Skin epidermis (tissue), 12 donors: Measurements from ENCODE around the gene GNE.
"Not testable (repeated sequence)": the region's sequence is repeated elsewhere in the genome, so short reads cannot be mapped to it uniquely, and the experiment has no call there.

Experiments used
- H3K27ac ChIP-seq, 21 experiments: fragments of 200-600 bp; sonication (generic) in 11 of 21; one replicate each; pipeline ENCODE4 v1.5.0; 2020; ENCODE audit warnings: mild to moderate bottlenecking in 3 of 21, inconsistent platforms in 2 of 21, moderate library complexity in 2 of 21
- H3K4me3 ChIP-seq, 7 experiments: fragments of 200-600 bp; sonication (generic) in 2 of 7; one replicate each; pipeline ENCODE4 v1.5.0; 2020; ENCODE audit warnings: inconsistent platforms in 2 of 7, mild to moderate bottlenecking in 2 of 7, moderate library complexity in 1 of 7

Gene GNE

GRCh38 chr9:36213387-36213786 is 44.9 kb downstream of the GNE start:
- peak overlapping the region in 3 of 21 experiments; percentile 1 to 56 (median 28) for H3K27ac ChIP-seq
- H3K4me3 ChIP-seq: no peak overlapping the region

- Histone ChIP-seq H3K4me3 (no peak overlapping the region), H3K27ac (peak overlapping the region in 3 of 21 experiments; percentile 0 to 43 (median 5))
Measured at GRCh38 chr9:36211510-36211909, 46.7 kb downstream of the GNE start.

- no peak overlapping the region for H3K4me3 ChIP-seq
- H3K27ac ChIP-seq: peak overlapping the region in 4 of 21 experiments; percentile 0 to 43 (median 14)
Measured at GRCh38 chr9:36210722-36211121, 47.5 kb downstream of the GNE start.

GRCh38 chr9:36208521-36209253 is 49.6 kb downstream of the GNE start:
- Histone ChIP-seq H3K27ac (peak overlapping the region in 5 of 21 experiments; percentile 14 to 72 (median 52)), H3K4me3 (no peak overlapping the region)

- H3K4me3 ChIP-seq: no peak overlapping the region
- peak overlapping the region in 8 of 21 experiments; percentile 10 to 76 (median 45) for H3K27ac ChIP-seq
Measured at GRCh38 chr9:36207546-36208012, 50.7 kb downstream of the GNE start.

GRCh38 chr9:36207016-36207415 is 51.2 kb downstream of the GNE start:
- Histone ChIP-seq H3K4me3 (no peak overlapping the region), H3K27ac (peak overlapping the region in 7 of 21 experiments; percentile 10 to 76 (median 53))

- no peak overlapping the region for H3K4me3 ChIP-seq
- H3K27ac ChIP-seq: no peak overlapping the region
Measured at GRCh38 chr9:36204906-36205547, 53.2 kb downstream of the GNE start.

GRCh38 chr9:36194326-36195000 is 63.8 kb downstream of the GNE start:
- H3K4me3 ChIP-seq: no peak overlapping the region
- peak overlapping the region in 5 of 21 experiments; percentile 7 to 57 (median 30) for H3K27ac ChIP-seq

GRCh38 chr9:36193023-36193422 is 65.2 kb downstream of the GNE start:
- H3K4me3 ChIP-seq: peak overlapping the region in 2 of 7 experiments; percentile 85 to 90
- H3K27ac ChIP-seq: peak overlapping the region in 4 of 21 experiments; percentile 2 to 34 (median 14)

- Histone ChIP-seq H3K27ac (peak overlapping the region in 9 of 21 experiments; percentile 91 to 99 (median 92)), H3K4me3 (peak overlapping the region; percentile 76 to 97 (median 89))
Measured at GRCh38 chr9:36192196-36192595, 66.1 kb downstream of the GNE start.

- peak overlapping the region; percentile 76 to 97 (median 89) for H3K4me3 ChIP-seq
- H3K27ac ChIP-seq: peak overlapping the region; percentile 91 to 99 (median 93)
Measured at GRCh38 chr9:36191686-36192085, 66.6 kb downstream of the GNE start.

- Histone ChIP-seq H3K27ac (peak overlapping the region; percentile 91 to 99 (median 93)), H3K4me3 (peak overlapping the region; percentile 76 to 97 (median 89))
Measured at GRCh38 chr9:36191290-36191645, 67.0 kb downstream of the GNE start.

GRCh38 chr9:36190388-36191289 is 67.6 kb downstream of the GNE start, which contains the start of gene CLTA:
Gene CLTA (plus strand): TSS chr9:36190921. CDS start chr9:36191057, 136 bp downstream.
- H3K27ac ChIP-seq: peak within 1 kb of the TSS; percentile 91 to 99 (median 93)
- peak within 1 kb of the TSS; percentile 76 to 97 (median 89) for H3K4me3 ChIP-seq

GRCh38 chr9:36189976-36190375 is 68.3 kb downstream of the GNE start:
- H3K4me3 ChIP-seq: peak overlapping the region; percentile 76 to 97 (median 89)
- H3K27ac ChIP-seq: peak overlapping the region in 20 of 21 experiments; percentile 87 to 99 (median 93)

GRCh38 chr9:36188212-36188611 is 70.0 kb downstream of the GNE start:
- Histone ChIP-seq H3K4me3 (no peak overlapping the region), H3K27ac (no peak overlapping the region)

GRCh38 chr9:36187414-36187813 is 70.8 kb downstream of the GNE start:
- Histone ChIP-seq H3K4me3 (no peak overlapping the region), H3K27ac (no peak overlapping the region)

GRCh38 chr9:36180243-36180642 is 78.0 kb downstream of the GNE start:
- H3K4me3 ChIP-seq, H3K27ac ChIP-seq: not testable (repeated sequence)

- Histone ChIP-seq H3K27ac (no peak overlapping the region), H3K4me3 (no peak overlapping the region)
Measured at GRCh38 chr9:36177571-36177970, 80.7 kb downstream of the GNE start.

GRCh38 chr9:36176496-36176895 is 81.8 kb downstream of the GNE start:
- not testable (repeated sequence) for H3K4me3 ChIP-seq, H3K27ac ChIP-seq
